Measurements from ENCODE around the gene HEXIM1.
"Not testable (repeated sequence)": the region's sequence is repeated elsewhere in the genome, so short reads cannot be mapped to it uniquely, and the experiment has no call there.

The HEXIM1 gene

GRCh38 chr17:45113424-45113754, 34.9 kb upstream of the HEXIM1 start:
- no peak for DNase-seq (ENCODE audit: low read depth in 2 of 2)

GRCh38 chr17:45114117-45114932, 34.0 kb upstream of the HEXIM1 start:
- DNase-seq (ENCODE audit: low read depth in 2 of 2): no peak

GRCh38 chr17:45115015-45115625, 33.2 kb upstream of the HEXIM1 start:
- no peak for DNase-seq (ENCODE audit: low read depth in 2 of 2)

GRCh38 chr17:45115871-45116270, 32.4 kb upstream of the HEXIM1 start:
- DNase-seq (ENCODE audit: low read depth in 2 of 2): no peak

- no peak for DNase-seq (ENCODE audit: low read depth in 2 of 2)
Measured at GRCh38 chr17:45116434-45117016, 31.8 kb upstream of the HEXIM1 start.

GRCh38 chr17:45117334-45117733, 30.9 kb upstream of the HEXIM1 start:
- no peak for DNase-seq (ENCODE audit: low read depth in 2 of 2)

GRCh38 chr17:45117848-45118646, 30.2 kb upstream of the HEXIM1 start:
- no peak for DNase-seq (ENCODE audit: low read depth in 2 of 2)

GRCh38 chr17:45118691-45119090, 29.6 kb upstream of the HEXIM1 start:
- no peak for DNase-seq (ENCODE audit: low read depth in 2 of 2)

GRCh38 chr17:45119964-45120363, 28.3 kb upstream of the HEXIM1 start:
- no peak for DNase-seq (ENCODE audit: low read depth in 2 of 2)

GRCh38 chr17:45120558-45120957, 27.7 kb upstream of the HEXIM1 start:
- DNase-seq (ENCODE audit: low read depth in 2 of 2): no peak

- DNase-seq (ENCODE audit: low read depth in 2 of 2): no peak
Measured at GRCh38 chr17:45121055-45121454, 27.2 kb upstream of the HEXIM1 start.

GRCh38 chr17:45123076-45123770, 25.1 kb upstream of the HEXIM1 start:
- no peak for DNase-seq (ENCODE audit: low read depth in 2 of 2)

GRCh38 chr17:45123930-45124796, 24.1 kb upstream of the HEXIM1 start:
- DNase-seq (ENCODE audit: low read depth in 2 of 2): peak in 1 of 2 donors; percentile 19

- DNase-seq (ENCODE audit: low read depth in 2 of 2): not testable (repeated sequence)
Measured at GRCh38 chr17:45124797-45125122, 23.5 kb upstream of the HEXIM1 start.

GRCh38 chr17:45125509-45125908, 22.8 kb upstream of the HEXIM1 start:
- no peak for DNase-seq (ENCODE audit: low read depth in 2 of 2)

GRCh38 chr17:45127207-45127547, 21.1 kb upstream of the HEXIM1 start:
- no peak for DNase-seq (ENCODE audit: low read depth in 2 of 2)

- DNase-seq (ENCODE audit: low read depth in 2 of 2): no peak
Measured at GRCh38 chr17:45127548-45128300, 20.6 kb upstream of the HEXIM1 start.

- DNase-seq (ENCODE audit: low read depth in 2 of 2): no peak
Measured at GRCh38 chr17:45128331-45128730, 19.9 kb upstream of the HEXIM1 start.

GRCh38 chr17:45128989-45129388, 19.3 kb upstream of the HEXIM1 start:
- no peak for DNase-seq (ENCODE audit: low read depth in 2 of 2)

- DNase-seq (ENCODE audit: low read depth in 2 of 2): no peak
Measured at GRCh38 chr17:45129426-45129939, 18.8 kb upstream of the HEXIM1 start.
